HEK293T (cell line): Measurements from ENCODE around the gene TEX2.

Source experiments
- BHLHE40 ChIP-seq: fragments of 450-650 bp; IDR thresholded peaks from 2 replicates; pipeline ENCODE4 v1.6.1; 2016; ENCODE audit warnings: mild to moderate bottlenecking, moderate library complexity, borderline replicate concordance
- ELF4 ChIP-seq: fragments of 450-650 bp; IDR thresholded peaks from 2 replicates; pipeline ENCODE4 v1.6.1; 2017; ENCODE audit warnings: antibody characterized with exemption
- FOXA1 ChIP-seq: fragments of 450-650 bp; IDR thresholded peaks from 2 replicates; pipeline ENCODE4 v1.6.1; 2016; ENCODE audit warnings: mild to moderate bottlenecking
- FOXK2 ChIP-seq: fragments of 450-650 bp; IDR thresholded peaks from 2 replicates; pipeline ENCODE4 v1.6.1; 2016; ENCODE audit warnings: mild to moderate bottlenecking
- FOXM1 ChIP-seq: fragments of 450-650 bp; IDR thresholded peaks from 2 replicates; pipeline ENCODE4 v1.6.1; 2017; ENCODE audit warnings: mild to moderate bottlenecking, borderline replicate concordance
- HDGF ChIP-seq: fragments of 450-650 bp; IDR thresholded peaks from 2 replicates; pipeline ENCODE4 v1.6.1; 2017; ENCODE audit warnings: antibody characterized with exemption, borderline replicate concordance
- LEF1 ChIP-seq: fragments of 450-650 bp; IDR thresholded peaks from 2 replicates; pipeline ENCODE4 v1.6.1; 2017; ENCODE audit warnings: mild to moderate bottlenecking, borderline replicate concordance
- NFRKB ChIP-seq: fragments of 450-650 bp; IDR thresholded peaks from 2 replicates; pipeline ENCODE4 v1.6.1; 2016; ENCODE audit warnings: mild to moderate bottlenecking, moderate library complexity
- SP1 ChIP-seq: fragments of 450-650 bp; IDR thresholded peaks from 2 replicates; pipeline ENCODE4 v1.6.1; 2017
- SUZ12 ChIP-seq: fragments of 450-650 bp; IDR thresholded peaks from 2 replicates; pipeline ENCODE4 v1.6.1; 2016; ENCODE audit warnings: mild to moderate bottlenecking

- TF ChIP-seq NFRKB (no peak), LEF1 (no peak; the same call in 1 of the 2 replicates), BHLHE40 (no peak), ELF4 (peak; percentile 40; the same call in 1 of the 2 replicates), FOXK2 (no peak), FOXM1 (no peak), FOXA1 (no peak), SP1 (peak; percentile 93), SUZ12 (no peak), HDGF (no peak)
Observed at GRCh38 chr17:64129765-64130558, 133.1 kb downstream of the TEX2 start, which contains the start of gene ERN1.
